HG02938 (cell line): Measurements from ENCODE around the gene HSFX3.
"Not testable (repeated sequence)": the region's sequence is repeated elsewhere in the genome, so short reads cannot be mapped to it uniquely, and the experiment has no call there.

Experiments used
- ATAC-seq: cut with Tn5 transposase; IDR thresholded peaks from one replicate; pipeline ENCODE4 v1.9.1; 2021; ENCODE audit warnings: mild to moderate bottlenecking, moderate library complexity; ENCODE audit not compliant: unreplicated experiment

Gene HSFX3

GRCh38 chrX:149518236-149518635 lies 31.5 kb downstream of the HSFX3 start:
- no peak for ATAC-seq

- ATAC-seq: no peak
Measured at GRCh38 chrX:149517308-149517707, 32.4 kb downstream of the HSFX3 start.

GRCh38 chrX:149516604-149517003 lies 33.1 kb downstream of the HSFX3 start:
- ATAC-seq: no peak

- no peak for ATAC-seq
Measured at GRCh38 chrX:149515954-149516602, 33.6 kb downstream of the HSFX3 start.

GRCh38 chrX:149513825-149514428 lies 35.8 kb downstream of the HSFX3 start:
- no peak for ATAC-seq

GRCh38 chrX:149512225-149512885 lies 37.4 kb downstream of the HSFX3 start:
- peak; percentile 78 for ATAC-seq

GRCh38 chrX:149511081-149511480 lies 38.6 kb downstream of the HSFX3 start:
- ATAC-seq: no peak

GRCh38 chrX:149510386-149510785 lies 39.3 kb downstream of the HSFX3 start:
- ATAC-seq: no peak

GRCh38 chrX:149508467-149508866 lies 41.3 kb downstream of the HSFX3 start:
- ATAC-seq: no peak

GRCh38 chrX:149506349-149506748 lies 43.4 kb downstream of the HSFX3 start:
- ATAC-seq: no peak

GRCh38 chrX:149505671-149506070 lies 44.1 kb downstream of the HSFX3 start:
- ATAC-seq: no peak

- ATAC-seq: peak; percentile 62
Measured at GRCh38 chrX:149504915-149505651, 44.6 kb downstream of the HSFX3 start, which contains the start of gene IDS. IDS (minus strand) TSS chrX:149505306; CDS start chrX:149505137, 169 bp downstream.

GRCh38 chrX:149504226-149504914 lies 45.4 kb downstream of the HSFX3 start:
- peak; percentile 46 for ATAC-seq

- peak; percentile 59 for ATAC-seq
Measured at GRCh38 chrX:149503446-149503845, 46.3 kb downstream of the HSFX3 start.

GRCh38 chrX:149502923-149503322 lies 46.8 kb downstream of the HSFX3 start:
- ATAC-seq: not testable (repeated sequence)

GRCh38 chrX:149499766-149500165 lies 50.0 kb downstream of the HSFX3 start:
- ATAC-seq: no peak

- no peak for ATAC-seq
Measured at GRCh38 chrX:149498767-149499166, 51.0 kb downstream of the HSFX3 start.
